ENCODE measurements around the gene SH3BP1. TPM values are rescaled to one million over a fixed set of nuclear protein-coding genes. Genes with fewer than 3 reads are reported as not detected.

Gene SH3BP1
- total RNA-seq, 1 donor from 2014 or later, result 10.3 TPM

- DNase-seq (ENCODE audit: low spot score), result no peak
- H4K20me1 ChIP-seq (ENCODE audit: low read depth), result no peaks in the 10 kb centered on the region
- Mint-ChIP-seq H3K27me3 (ENCODE audit: insufficient read depth, low read depth) (peaks cover 6% of the 10 kb centered on the region), H3K4me3 (no peak overlapping the region), H3K36me3 (peaks cover 21% of the 10 kb centered on the region), H3K9me3 (no peaks in the 10 kb centered on the region), H3K4me1 (no peaks in the 10 kb centered on the region), H3K27ac (no peak overlapping the region)
- no peak overlapping the region for H3K4me2 ChIP-seq
- no peak overlapping the region for H2AFZ ChIP-seq (replicated peaks)
- no peaks in the 10 kb centered on the region for H3K79me2 ChIP-seq (ENCODE audit: low read depth)
- no peaks in the 10 kb centered on the region for H3F3A ChIP-seq (ENCODE audit: low read depth)
- H3K4me3 ChIP-seq, result no peak overlapping the region
- no peak for TF ChIP-seq CTCF (IDR thresholded peaks at IDR 0.05)
- TF ChIP-seq EZH2phosphoT487 (IDR thresholded peaks at IDR 0.05), result no peak
- TF ChIP-seq EZH2 (IDR thresholded peaks at IDR 0.05), result no peak
- H3K27me3 ChIP-seq, result no peaks in the 10 kb centered on the region
- H3K4me1 ChIP-seq, result no peaks in the 10 kb centered on the region
- H3K9ac ChIP-seq, result no peak overlapping the region
- no peaks in the 10 kb centered on the region for H3K9me3 ChIP-seq (ENCODE audit: low read depth)
- no peak overlapping the region for H3K27ac ChIP-seq
- no peaks in the 10 kb centered on the region for H3K36me3 ChIP-seq
Measured at GRCh38 chr22:37705205-37705604, 65.7 kb downstream of the SH3BP1 start.

Small RNA genes within 50 kb of the gene (small RNA-seq; reads per million reads assigned to genes)
- not detected for gene RN7SL385P

Other genes with a start within 250 kb of the SH3BP1 start
- 0.82 and 1.1 TPM in 2 replicates for gene ELFN2, start 212.2 kb upstream of the SH3BP1 start, total RNA-seq (ENCODE audit: low replicate concordance)
- 2.3 and 10.6 TPM in 2 replicates for gene MFNG, start 153.3 kb upstream of the SH3BP1 start, total RNA-seq (ENCODE audit: low replicate concordance)
- 1.5 and 6.2 TPM in 2 replicates for gene CARD10, start 120.3 kb upstream of the SH3BP1 start, total RNA-seq (ENCODE audit: low replicate concordance)
- 0.84 and 1.8 TPM in 2 replicates for gene CDC42EP1, start 79.2 kb upstream of the SH3BP1 start, total RNA-seq (ENCODE audit: low replicate concordance)
- not detected in 2 replicates for gene LGALS2, start 59.6 kb upstream of the SH3BP1 start, total RNA-seq (ENCODE audit: low replicate concordance)
- 62.3 and 71.7 TPM in 2 replicates for gene GGA1, start 30.8 kb upstream of the SH3BP1 start, total RNA-seq (ENCODE audit: low replicate concordance)
- gene PDXP, start 19.1 kb downstream of the SH3BP1 start, total RNA-seq (ENCODE audit: low replicate concordance), result 25.1 and 57.0 TPM in 2 replicates
- 14.9 and 42.9 TPM in 2 replicates for gene LGALS1, start 36.0 kb downstream of the SH3BP1 start, total RNA-seq (ENCODE audit: low replicate concordance)
- 23.7 and 28.7 TPM in 2 replicates for gene NOL12, start 46.7 kb downstream of the SH3BP1 start, total RNA-seq (ENCODE audit: low replicate concordance)
- 25.2 and 51.0 TPM in 2 replicates for gene TRIOBP, start 57.4 kb downstream of the SH3BP1 start, total RNA-seq (ENCODE audit: low replicate concordance)
- gene GCAT, start 168.3 kb downstream of the SH3BP1 start, total RNA-seq (ENCODE audit: low replicate concordance), result 21.2 and 25.1 TPM in 2 replicates
- 0.37 TPM in 1 of 2 replicates, not detected in the other for gene GALR3, start 183.7 kb downstream of the SH3BP1 start, total RNA-seq (ENCODE audit: low replicate concordance)
- gene ANKRD54, start 204.7 kb downstream of the SH3BP1 start, total RNA-seq (ENCODE audit: low replicate concordance), result 18.4 and 21.2 TPM in 2 replicates
- gene EIF3L, start 209.8 kb downstream of the SH3BP1 start, total RNA-seq (ENCODE audit: low replicate concordance), result 904 and 971 TPM in 2 replicates